SU-DHL-6 (cell line): Measurements from ENCODE around the gene DNAH17.

Experiments
- EZH2phosphoT487 ChIP-seq: fragments of 200-600 bp; sonication (generic), shearing (Covaris generic); conservative IDR thresholded peaks from 2 replicates; pipeline ENCODE4 v1.6.1; 2018; ENCODE audit warnings: mild to moderate bottlenecking, antibody characterized with exemption, low read length, moderate library complexity, mixed read lengths
- TF ChIP-seq, protein P1 (sequence below): fragments of 200-600 bp; sonication (generic); IDR thresholded peaks from one replicate; pipeline ENCODE4 v1.5.1; 2017; ENCODE audit warnings: antibody characterized with exemption, mild to moderate bottlenecking, low read length, moderate library complexity; ENCODE audit not compliant: insufficient read depth, poor library complexity, severe bottlenecking

GRCh38 chr17:78559749-78560368 is 17.3 kb downstream of the DNAH17 start:
- TF ChIP-seq, protein P1, sequence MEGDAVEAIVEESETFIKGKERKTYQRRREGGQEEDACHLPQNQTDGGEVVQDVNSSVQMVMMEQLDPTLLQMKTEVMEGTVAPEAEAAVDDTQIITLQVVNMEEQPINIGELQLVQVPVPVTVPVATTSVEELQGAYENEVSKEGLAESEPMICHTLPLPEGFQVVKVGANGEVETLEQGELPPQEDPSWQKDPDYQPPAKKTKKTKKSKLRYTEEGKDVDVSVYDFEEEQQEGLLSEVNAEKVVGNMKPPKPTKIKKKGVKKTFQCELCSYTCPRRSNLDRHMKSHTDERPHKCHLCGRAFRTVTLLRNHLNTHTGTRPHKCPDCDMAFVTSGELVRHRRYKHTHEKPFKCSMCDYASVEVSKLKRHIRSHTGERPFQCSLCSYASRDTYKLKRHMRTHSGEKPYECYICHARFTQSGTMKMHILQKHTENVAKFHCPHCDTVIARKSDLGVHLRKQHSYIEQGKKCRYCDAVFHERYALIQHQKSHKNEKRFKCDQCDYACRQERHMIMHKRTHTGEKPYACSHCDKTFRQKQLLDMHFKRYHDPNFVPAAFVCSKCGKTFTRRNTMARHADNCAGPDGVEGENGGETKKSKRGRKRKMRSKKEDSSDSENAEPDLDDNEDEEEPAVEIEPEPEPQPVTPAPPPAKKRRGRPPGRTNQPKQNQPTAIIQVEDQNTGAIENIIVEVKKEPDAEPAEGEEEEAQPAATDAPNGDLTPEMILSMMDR, result no peak
- TF ChIP-seq EZH2phosphoT487, result no peak
